Activated CD4-positive, CD25-positive, alpha-beta regulatory T cell (primary cell): ENCODE results near the gene UPP1.

Experiments
- DNase-seq, 4 experiments: peaks; one replicate each; lab custom pipeline; 2025; lab: John Stamatoyannopoulos, UW

UPP1 gene

GRCh38 chr7:48085942-48086341 lies 3.1 kb upstream of the UPP1 start:
- DNase-seq, result no peak

GRCh38 chr7:48087349-48087748 lies 1.7 kb upstream of the UPP1 start:
- no peak for DNase-seq

GRCh38 chr7:48088559-48089045 lies 463 bp upstream of the UPP1 start:
- DNase-seq, result no peak

DNA sequence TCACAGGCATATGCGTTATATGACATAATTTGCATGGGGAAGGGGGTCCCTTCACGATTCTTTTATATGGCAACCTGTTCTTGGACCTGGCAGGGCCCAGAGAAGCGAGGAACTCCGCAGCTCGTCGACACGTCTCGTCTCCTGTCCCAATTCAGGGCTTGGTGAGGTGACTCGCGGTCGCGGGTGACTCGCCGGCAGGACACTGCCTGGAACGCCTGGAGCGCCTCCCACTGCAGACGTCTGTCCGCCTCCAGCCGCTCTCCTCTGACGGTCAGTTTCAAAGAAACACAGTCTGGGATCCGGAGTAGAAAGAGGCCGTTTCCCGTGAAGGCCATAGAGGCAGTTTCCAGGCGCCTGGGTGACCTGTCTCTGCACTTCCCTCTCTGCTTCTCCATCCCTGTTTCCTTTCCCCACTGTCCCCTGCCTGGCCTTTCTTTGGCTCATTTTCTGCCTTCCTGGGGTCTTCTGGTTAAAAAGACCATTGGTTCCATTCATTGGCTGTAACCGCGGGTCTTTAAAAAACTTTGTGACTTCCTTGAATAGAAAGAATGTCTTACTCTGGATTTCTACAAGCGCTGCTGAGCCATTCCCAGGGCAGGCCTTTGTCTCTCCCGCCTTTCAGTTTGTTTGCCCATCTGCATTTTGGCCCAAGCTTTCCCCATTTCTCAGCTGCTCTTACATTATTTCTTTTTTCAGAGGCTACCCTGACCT lies 1.2 kb downstream of the UPP1 start:
- DNase-seq, result no peak

GRCh38 chr7:48091506-48092433 lies 2.7 kb downstream of the UPP1 start:
- no peak for DNase-seq

DNA sequence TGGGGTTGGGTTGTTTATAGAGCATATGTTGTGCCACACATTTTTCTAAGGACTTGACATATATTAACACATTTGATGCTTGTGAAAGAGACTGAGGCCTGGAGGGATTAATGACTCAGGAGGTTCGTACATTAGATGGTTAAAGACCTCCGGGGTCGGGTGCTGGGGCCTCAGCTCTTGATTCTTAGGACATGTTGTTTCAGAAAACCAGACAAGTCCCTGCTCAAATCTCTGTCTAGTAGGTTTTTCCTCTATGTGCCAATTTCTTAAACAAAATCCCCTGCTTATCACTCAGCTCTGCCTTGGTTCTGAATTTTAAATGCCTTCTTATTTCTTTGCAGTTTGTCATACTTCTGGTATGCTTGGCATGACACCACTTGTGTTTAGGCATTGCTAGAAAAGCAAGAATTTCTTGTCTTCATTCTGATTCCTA lies 5.8 kb downstream of the UPP1 start:
- DNase-seq, result no peak

GRCh38 chr7:48096273-48096672 lies 7.2 kb downstream of the UPP1 start:
- no peak for DNase-seq

DNA sequence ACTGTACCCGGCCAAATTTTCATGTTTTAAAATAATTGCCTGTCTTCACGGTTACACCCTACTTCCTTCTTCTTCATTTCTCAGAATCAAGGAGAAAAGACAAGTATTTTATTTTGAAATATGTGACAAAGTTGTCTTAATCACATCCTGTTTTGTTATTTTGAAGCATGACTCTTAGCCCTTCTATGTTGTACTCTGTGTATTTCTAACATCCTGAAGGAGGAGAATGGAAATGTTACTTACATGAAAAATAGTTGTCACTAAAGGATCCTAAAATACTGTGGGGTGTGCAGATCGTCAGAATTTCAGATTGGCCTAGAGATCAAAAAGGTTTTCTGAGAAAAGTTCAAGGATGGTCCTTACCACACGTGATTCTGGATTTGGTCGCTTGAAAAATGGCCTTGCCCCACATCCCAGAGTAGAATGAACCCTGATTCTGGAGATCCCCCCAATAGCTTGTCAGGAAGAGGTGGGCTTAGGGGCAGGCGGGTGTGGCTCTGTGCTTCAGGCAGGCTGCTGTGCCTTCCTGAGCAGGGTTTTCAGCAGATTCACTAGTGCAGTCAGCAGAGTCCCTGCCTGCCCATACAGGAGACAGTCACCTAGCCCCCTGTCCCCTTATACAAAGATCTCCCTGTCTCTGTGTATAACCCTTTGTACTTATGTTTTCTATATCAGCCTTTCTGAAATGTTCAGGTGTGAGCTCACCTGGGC lies 8.6 kb downstream of the UPP1 start:
- no peak for DNase-seq

DNA sequence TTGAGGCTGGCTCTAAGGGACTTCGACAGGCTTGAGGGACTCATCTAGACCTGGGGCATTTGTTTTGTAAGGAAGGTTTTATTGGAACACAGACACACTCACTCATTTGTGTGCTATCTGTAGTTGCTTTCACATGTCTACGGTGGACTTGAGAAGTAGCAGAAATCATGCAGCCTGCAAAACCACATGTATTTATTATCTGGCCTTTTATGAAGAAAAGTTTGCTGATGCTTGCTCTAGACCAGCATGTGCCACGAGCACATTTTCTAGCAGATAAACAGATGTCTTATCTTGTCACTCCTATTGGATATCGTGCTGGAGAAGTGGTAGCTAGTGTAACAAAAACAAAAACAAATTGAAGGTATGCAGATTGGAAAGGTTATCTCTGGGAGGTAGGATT lies 9.8 kb downstream of the UPP1 start:
- DNase-seq, result no peak

DNA sequence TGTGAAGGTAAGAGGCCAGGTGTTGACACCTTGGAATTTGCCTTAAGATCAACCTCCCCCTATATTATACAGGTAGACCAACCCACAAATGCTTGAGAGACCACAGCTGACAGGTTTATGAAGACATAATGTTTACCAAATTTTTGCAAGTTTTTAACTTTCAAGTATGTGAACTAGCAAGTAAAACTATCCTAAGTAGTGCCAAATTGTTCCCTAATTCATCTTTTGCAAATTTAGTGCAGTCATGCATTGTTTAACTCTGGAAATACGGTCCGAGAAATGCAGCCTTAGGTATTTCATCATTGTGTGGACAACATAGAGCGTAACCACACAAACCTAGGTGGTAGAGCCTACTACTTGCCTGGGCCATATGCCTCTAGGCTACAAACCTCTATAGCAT lies 10.7 kb downstream of the UPP1 start:
- no peak for DNase-seq

DNA sequence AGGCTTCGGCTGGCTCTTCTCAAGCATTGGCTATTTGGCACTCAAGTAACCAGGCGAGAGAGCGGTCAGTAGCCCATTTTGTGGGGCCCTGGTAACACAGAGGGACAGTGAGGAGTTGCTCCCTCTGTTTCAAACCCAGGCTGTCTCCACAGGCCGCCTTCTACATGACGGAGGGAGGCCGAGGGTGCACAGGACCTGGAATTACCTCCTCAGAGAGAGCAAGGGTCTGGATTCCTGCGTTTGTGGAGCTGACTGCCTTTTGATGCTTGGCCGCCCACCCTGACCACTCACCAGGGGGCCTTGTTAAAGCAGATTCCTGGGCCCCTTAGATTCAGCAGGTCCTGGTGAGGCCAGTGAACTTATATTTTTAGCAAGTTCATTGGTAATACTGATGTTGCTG lies 12.3 kb downstream of the UPP1 start:
- DNase-seq, result no peak

DNA sequence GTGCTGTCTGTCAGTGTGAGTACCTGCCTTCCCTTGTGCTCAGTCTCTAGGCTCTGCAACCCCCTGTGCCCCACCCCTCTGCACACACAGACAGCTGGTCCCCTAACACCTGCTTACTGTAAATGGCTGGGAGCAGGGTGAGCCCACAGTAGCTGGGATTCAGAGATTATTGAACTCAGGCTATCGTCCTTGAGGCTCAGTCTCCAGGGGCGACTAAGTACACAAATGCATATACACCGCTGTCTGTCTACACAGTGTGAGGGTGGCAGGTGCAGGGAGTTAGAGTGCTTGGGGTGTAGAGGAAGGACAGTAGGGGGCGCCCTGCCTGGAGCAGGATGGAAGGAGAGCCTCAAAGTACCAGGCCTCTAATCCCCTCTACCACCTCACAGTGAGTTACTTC lies 12.9 kb downstream of the UPP1 start:
- no peak for DNase-seq

GRCh38 chr7:48102530-48102929 lies 13.5 kb downstream of the UPP1 start:
- DNase-seq, result no peak

- DNase-seq, result no peak
These were observed 16.0 kb downstream of the UPP1 start for GRCh38 chr7:48105045-48105444.

- no peak for DNase-seq
These were observed 18.0 kb downstream of the UPP1 start for GRCh38 chr7:48106906-48107659.

- DNase-seq, result no peak
These were observed 18.9 kb downstream of the UPP1 start for GRCh38 chr7:48107926-48108472.

DNA sequence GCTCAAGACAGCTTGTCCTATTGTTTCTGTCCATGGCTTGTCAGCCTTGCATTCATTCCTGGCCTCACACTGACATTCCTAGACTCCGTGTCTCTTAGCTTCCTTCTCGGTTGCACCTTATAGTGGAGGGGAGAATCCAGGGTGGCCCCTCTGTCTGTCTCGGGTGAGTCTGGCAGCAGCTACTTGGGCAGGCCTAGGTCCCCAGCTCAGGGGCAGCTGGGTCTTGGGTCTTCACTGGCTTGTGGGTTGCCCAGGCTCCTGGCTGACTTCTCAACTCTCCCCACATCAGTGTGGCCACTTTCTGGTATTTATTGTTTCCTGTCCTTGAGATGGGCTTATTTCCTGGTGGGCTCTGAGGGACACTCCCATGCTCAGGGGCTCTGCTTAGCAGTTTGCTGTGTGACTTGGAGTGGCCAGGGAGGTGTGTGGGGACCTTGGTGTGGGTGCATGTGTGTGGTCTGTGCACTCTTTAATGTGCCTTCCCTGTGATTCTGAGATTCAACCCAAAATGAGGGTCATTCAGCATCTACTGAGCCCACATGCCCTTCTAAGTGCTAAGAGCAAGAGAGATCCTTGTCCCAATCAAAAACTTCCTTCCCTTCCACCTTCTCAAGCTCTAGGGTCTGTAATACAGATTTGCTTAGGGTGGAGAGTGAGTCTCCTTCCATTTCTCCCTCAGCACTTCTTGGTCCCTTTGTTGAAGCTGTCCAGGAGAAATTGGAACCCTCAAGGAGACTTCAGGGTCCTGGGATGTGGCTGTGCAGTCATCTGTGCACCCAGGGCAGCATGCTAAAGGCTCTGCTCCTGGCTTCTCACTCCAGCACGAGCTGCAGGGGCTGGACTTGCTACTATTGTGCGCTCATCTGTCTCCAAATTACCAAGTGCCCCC lies 20.1 kb downstream of the UPP1 start:
- DNase-seq, result no peak

DNA sequence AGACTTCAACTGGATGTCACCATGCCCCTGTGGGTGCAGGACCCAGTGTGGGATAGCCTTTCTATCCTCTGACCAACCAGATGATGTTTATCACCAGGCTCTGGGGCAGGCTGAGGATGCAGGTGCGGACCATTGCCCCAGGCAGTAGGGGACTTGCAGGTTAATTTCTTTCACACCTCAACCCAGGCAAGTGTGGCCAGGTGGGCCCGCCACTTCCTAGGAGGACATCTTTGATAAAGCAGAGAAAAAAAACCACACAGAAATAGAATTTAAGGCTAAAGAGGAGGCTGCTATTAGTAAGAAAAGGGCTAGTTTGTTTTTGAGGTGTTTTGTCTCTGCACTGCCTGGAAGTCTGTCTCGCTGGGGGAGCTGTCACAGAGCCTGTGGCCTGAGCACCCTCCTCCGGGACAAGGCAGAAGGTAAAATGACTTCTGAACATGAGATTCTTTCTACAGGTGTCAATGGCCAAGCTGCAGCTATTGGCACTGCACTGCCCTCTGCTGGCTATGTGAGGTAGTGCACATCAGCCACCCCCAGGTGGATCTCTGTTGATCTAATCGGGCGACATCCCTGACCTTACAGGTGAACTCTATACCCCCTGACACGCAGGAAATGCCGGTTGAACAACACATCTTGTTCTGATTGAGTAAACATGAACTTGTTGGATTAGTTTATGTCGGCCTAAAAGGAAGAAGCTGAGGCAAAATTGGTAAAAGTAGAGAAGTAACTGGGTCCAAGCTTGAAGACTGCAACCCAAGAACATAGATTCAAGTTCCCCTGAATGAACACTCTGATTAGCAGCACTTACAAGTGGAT lies 21.0 kb downstream of the UPP1 start:
- peak; percentile 79 to 94 (median 84) for DNase-seq

DNA sequence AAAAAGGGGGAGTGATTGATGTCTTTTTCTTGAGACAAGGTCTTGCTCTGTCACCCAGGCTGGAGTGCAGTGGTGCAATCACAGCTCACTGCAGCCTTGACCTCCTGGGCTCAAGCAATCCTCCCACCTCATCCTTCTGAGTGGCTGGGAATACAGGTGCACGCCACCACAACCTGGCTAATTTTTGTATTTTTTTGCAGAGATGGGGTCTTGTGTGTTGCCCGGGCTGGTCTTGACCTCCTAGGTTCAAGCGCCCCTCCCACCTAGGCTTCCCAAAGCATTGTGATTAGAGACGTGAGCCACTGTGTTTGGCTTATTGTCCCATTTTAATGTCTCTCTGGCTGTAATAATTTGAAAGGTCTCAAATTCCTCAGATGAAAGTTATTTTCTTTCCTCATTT lies 21.8 kb downstream of the UPP1 start:
- DNase-seq, result no peak

- no peak for DNase-seq
These were observed 22.5 kb downstream of the UPP1 start for GRCh38 chr7:48111596-48111995.
